Raji (cell line): ENCODE results near the gene ALDH18A1.

Experiments used
- POLR2A ChIP-seq: IDR thresholded peaks from 2 replicates; pipeline ENCODE4 v1.6.1; 2011; ENCODE audit warnings: low read depth, low read length, control low read depth; ENCODE audit not compliant: insufficient read depth

ALDH18A1 gene

GRCh38 chr10:95572131-95572820 lies 84.2 kb downstream of the ALDH18A1 start:
- TF ChIP-seq POLR2A, result no peak

GRCh38 chr10:95571390-95571789 lies 85.1 kb downstream of the ALDH18A1 start:
- TF ChIP-seq POLR2A, result no peak

- TF ChIP-seq POLR2A, result no peak
These were observed 87.1 kb downstream of the ALDH18A1 start for GRCh38 chr10:95569368-95569767.

GRCh38 chr10:95567903-95568630 lies 88.4 kb downstream of the ALDH18A1 start:
- TF ChIP-seq POLR2A, result no peak

GRCh38 chr10:95566136-95566535 lies 90.4 kb downstream of the ALDH18A1 start:
- no peak for TF ChIP-seq POLR2A

- no peak for TF ChIP-seq POLR2A
These were observed 91.2 kb downstream of the ALDH18A1 start for GRCh38 chr10:95565336-95565735.

- no peak for TF ChIP-seq POLR2A
These were observed 92.2 kb downstream of the ALDH18A1 start for GRCh38 chr10:95564291-95564690.

GRCh38 chr10:95562341-95562965 lies 94.1 kb downstream of the ALDH18A1 start:
- no peak for TF ChIP-seq POLR2A

GRCh38 chr10:95561864-95562177 lies 94.7 kb downstream of the ALDH18A1 start:
- no peak for TF ChIP-seq POLR2A

- TF ChIP-seq POLR2A, result no peak
These were observed 95.2 kb downstream of the ALDH18A1 start, which contains the start of gene SORBS1 for GRCh38 chr10:95561177-95561863. SORBS1 (minus strand) TSS chr10:95561371; CDS start chr10:95441135, 120,236 bp downstream.

- TF ChIP-seq POLR2A, result no peak
These were observed 96.0 kb downstream of the ALDH18A1 start for GRCh38 chr10:95560278-95561176.

GRCh38 chr10:95559896-95560277 lies 96.6 kb downstream of the ALDH18A1 start:
- no peak for TF ChIP-seq POLR2A

GRCh38 chr10:95559471-95559870 lies 97.0 kb downstream of the ALDH18A1 start:
- TF ChIP-seq POLR2A, result no peak

GRCh38 chr10:95558593-95559320 lies 97.8 kb downstream of the ALDH18A1 start:
- TF ChIP-seq POLR2A, result no peak

GRCh38 chr10:95556994-95557767 lies 99.3 kb downstream of the ALDH18A1 start:
- no peak for TF ChIP-seq POLR2A
